Spleen (tissue), 11 donors: ENCODE measurements around the gene MRPS33. TPM values are rescaled to one million over a fixed set of nuclear protein-coding genes. Genes with fewer than 3 reads are reported as not detected.
"Not testable (repeated sequence)": the region's sequence is repeated elsewhere in the genome, so short reads cannot be mapped to it uniquely, and the experiment has no call there.

ENCODE experiments used
- DNase-seq: peaks from one replicate; pipeline ENCODE4 v3.0.0-alpha.2; 2020
- H3K27ac ChIP-seq, 8 donors: fragments of 200-600 bp; sonication (generic) in 7 of 8; 1 replicate in 4 of 8; 2 replicates in 4 of 8; pipeline versions ENCODE4 v1.5.0 to v1.8.0; 2016 to 2021; ENCODE audit warnings: inconsistent platforms in 4 of 8, mild to moderate bottlenecking in 4 of 8, moderate library complexity in 1 of 8
- H3K27me3 ChIP-seq, 7 donors: fragments of 200-600 bp; sonication (generic) in 6 of 7; replicated peaks in 1 of 7; 1 replicate in 4 of 7; 2 replicates in 3 of 7; pipeline versions ENCODE4 v1.5.0 to v1.8.0; 2016 to 2021; ENCODE audit warnings: inconsistent platforms in 3 of 7, mild to moderate bottlenecking in 1 of 7
- H3K36me3 ChIP-seq, 6 donors: fragments of 200-600 bp; sonication (generic) in 5 of 6; 1 replicate in 4 of 6; 2 replicates in 2 of 6; pipeline versions ENCODE4 v1.5.0 to v1.8.0; 2016 to 2021; ENCODE audit warnings: inconsistent platforms in 2 of 6
- H3K4me1 ChIP-seq, 6 donors: fragments of 200-600 bp; sonication (generic) in 5 of 6; 1 replicate in 3 of 6; 2 replicates in 3 of 6; pipeline versions ENCODE4 v1.5.0 to v1.8.0; 2016 to 2021; ENCODE audit warnings: inconsistent platforms in 3 of 6
- H3K4me3 ChIP-seq, 8 donors: fragments of 200-600 bp; sonication (generic) in 7 of 8; 1 replicate in 4 of 8; 2 replicates in 4 of 8; pipeline versions ENCODE4 v1.5.0 to v1.8.0; 2016 to 2021; ENCODE audit warnings: inconsistent platforms in 4 of 8, mild to moderate bottlenecking in 4 of 8, moderate library complexity in 2 of 8
- H3K9me3 ChIP-seq, 8 donors: fragments of 200-600 bp; sonication (generic) in 7 of 8; 1 replicate in 4 of 8; 2 replicates in 4 of 8; pipeline versions ENCODE4 v1.5.0 to v1.8.0; 2016 to 2021; ENCODE audit warnings: inconsistent platforms in 4 of 8
- CTCF ChIP-seq, 11 experiments: fragments of 200-600 bp in 7 of 11; fragments of 450-650 bp in 4 of 11; sonication (generic) in 4 of 11; IDR thresholded peaks in 8 of 11; conservative IDR thresholded peaks in 3 of 11; 1 replicate in 7 of 11; 2 replicates in 4 of 11; pipeline versions ENCODE4 v1.4.0 to v1.8.0; 2016 to 2021; ENCODE audit warnings: antibody characterized with exemption in 11 of 11, inconsistent platforms in 4 of 11, mild to moderate bottlenecking in 1 of 11
- POLR2A ChIP-seq, 3 donors: fragments of 450-650 bp; IDR thresholded peaks; one replicate each; pipeline ENCODE4 v1.5.1; 2017; ENCODE audit warnings: antibody characterized with exemption in 3 of 3, mild to moderate bottlenecking in 1 of 3
- POLR2AphosphoS5 ChIP-seq, 3 donors: sonication (generic); formaldehyde crosslinking; IDR thresholded peaks; one replicate each; pipeline ENCODE4 v1.5.1; 2017; ENCODE audit warnings: antibody characterized with exemption in 3 of 3
- WGBS, 5 donors: extraction: QIAGEN DNeasy Blood & Tissue Kit in 3 of 5; methylation state at CpG; one replicate each; pipeline versions ENCODE4 v1.1.5 to v1.1.7; 2013 to 2018; 5-methylcytosine and 5-hydroxymethylcytosine counted together
- intact Hi-C: fragments of 100-400 bp; cut with DNase I; formaldehyde crosslinking; loops from one replicate; pipeline ENCODE4 v1.15.0; 2023; ENCODE audit warnings: low total_unique reads
- polyA plus RNA-seq, 3 donors: library from polyadenylated mRNA; stranded (reverse); fragments of 200-250 nt; gene quantifications; one replicate each; pipeline ENCODE4 v1.2.1, GENCODE V29; 2013
- small RNA-seq, 4 donors: library from RNA; depleted of rRNA; stranded (forward); fragments of <200 nt; gene quantifications; one replicate each; pipeline ENCODE3, GENCODE V24; 2016
- total RNA-seq, 7 donors: library from RNA; depleted of rRNA in 3 of 7; stranded (reverse); fragments of >200 nt in 3 of 7; fragmentation: NEBNext Ultra II Directional in 4 of 7; extraction: Animal tissue kit (Norgen Biotek cat#: 25700) in 4 of 7; gene quantifications; one replicate each; pipeline versions ENCODE4 v1.1.0 to v1.2.1, GENCODE V29; 2016 to 2021
- donor health status: healthy with polysubstance abuse.
- donor health status: DM: no; HTN: no; CAD: no; lungs with moderate emphysema.
- donor health status: DM: no; HTN: no; CAD: no.
- donor health status: Bipolar disorder and iron deficiency.
- donor health status: healthy.
- donor health status: DM: no; HTN: no; CAD: no.
- donor health status: DM: yes; HTN: yes; CAD: no.

MRPS33 gene
- total and polyA plus RNA-seq, 10 donors: 5.9 to 71.4 (median 27.7) TPM

DNA sequence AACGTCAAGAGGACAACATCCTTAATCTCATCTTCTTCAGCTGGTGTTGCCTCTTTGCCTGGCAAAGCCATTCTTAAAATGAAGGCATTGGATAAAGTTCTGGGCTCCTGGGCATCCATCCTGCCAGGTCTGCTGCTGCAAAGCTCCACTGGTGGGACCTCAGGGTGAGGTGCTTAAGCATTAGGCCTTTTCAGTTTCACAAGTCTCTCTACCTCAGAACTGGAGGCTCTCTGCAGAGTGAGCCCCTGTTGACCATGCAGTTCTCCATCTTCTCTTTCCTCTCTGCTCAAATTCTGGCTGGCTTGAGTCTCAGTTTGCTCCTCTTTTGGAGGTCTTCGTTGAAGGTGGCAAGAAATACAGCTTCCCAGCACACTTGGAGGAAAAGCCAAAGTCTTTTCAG lies 47.3 kb downstream of the MRPS33 start:
- intact Hi-C loops: no loop called here
- no peak for TF ChIP-seq POLR2AphosphoS5 (IDR thresholded peaks at IDR 0.05)
- no peak for TF ChIP-seq POLR2A (IDR thresholded peaks at IDR 0.05)
- TF ChIP-seq CTCF (IDR thresholded peaks at IDR 0.05 in 8 of 11, conservative IDR thresholded peaks at IDR 0.05 in 3 of 11): no peak
- WGBS, 5 donors: 65 to 75% (median 72%) methylated on average over 2 of the region's 2 CpGs
- H3K27me3 ChIP-seq: no peaks in the 10 kb centered on the region
- no peak overlapping the region for H3K4me3 ChIP-seq
- H3K9me3 ChIP-seq: no peaks in the 10 kb centered on the region
- H3K27ac ChIP-seq: no peak overlapping the region
- no peaks in the 10 kb centered on the region for H3K4me1 ChIP-seq
- DNase-seq: no peak
- H3K36me3 ChIP-seq: no peaks in the 10 kb centered on the region

DNA sequence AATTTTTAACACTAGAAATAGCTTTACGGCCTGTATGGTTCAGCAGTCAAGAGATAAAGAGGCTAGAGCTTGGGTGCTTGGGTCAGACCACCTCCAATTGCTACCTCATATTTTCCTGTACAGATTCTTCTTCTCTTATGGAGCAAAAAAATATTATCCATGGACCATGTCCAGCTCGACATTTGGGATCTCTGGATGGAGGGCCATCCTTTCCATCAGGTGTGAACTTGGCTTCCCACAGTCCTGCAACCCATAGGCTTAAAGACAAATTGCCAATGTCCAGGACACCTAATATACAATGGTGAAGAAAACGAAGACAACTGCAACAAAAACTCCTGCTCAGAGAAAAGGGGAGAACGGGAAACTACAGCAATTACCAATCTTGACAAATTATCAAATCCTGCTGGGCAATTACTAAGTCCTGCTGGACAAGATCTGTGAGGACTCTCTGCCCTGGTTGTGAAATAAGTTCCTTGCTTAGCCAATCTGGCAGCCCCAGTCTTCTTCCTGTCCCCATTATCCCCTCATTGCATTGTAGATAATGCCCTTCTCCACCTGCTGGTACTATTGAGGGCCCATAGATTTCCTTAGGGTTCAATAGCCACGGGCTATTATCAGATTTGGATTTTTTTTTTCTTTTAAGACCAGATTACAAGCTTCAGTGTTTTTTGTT lies 48.1 kb downstream of the MRPS33 start:
- Histone ChIP-seq H3K4me3 (no peak overlapping the region), H3K27ac (no peak overlapping the region), H3K27me3 (no peaks in the 10 kb centered on the region), H3K36me3 (no peaks in the 10 kb centered on the region), H3K9me3 (no peaks in the 10 kb centered on the region), H3K4me1 (no peaks in the 10 kb centered on the region)
- DNase-seq: no peak
- intact Hi-C loops: no loop called here
- WGBS, 5 donors: 55 to 71% (median 64%) methylated on average over 5 of the region's 5 CpGs
- TF ChIP-seq POLR2A (IDR thresholded peaks at IDR 0.05): no peak
- TF ChIP-seq CTCF (IDR thresholded peaks at IDR 0.05 in 8 of 11, conservative IDR thresholded peaks at IDR 0.05 in 3 of 11): no peak
- TF ChIP-seq POLR2AphosphoS5 (IDR thresholded peaks at IDR 0.05): no peak

DNA sequence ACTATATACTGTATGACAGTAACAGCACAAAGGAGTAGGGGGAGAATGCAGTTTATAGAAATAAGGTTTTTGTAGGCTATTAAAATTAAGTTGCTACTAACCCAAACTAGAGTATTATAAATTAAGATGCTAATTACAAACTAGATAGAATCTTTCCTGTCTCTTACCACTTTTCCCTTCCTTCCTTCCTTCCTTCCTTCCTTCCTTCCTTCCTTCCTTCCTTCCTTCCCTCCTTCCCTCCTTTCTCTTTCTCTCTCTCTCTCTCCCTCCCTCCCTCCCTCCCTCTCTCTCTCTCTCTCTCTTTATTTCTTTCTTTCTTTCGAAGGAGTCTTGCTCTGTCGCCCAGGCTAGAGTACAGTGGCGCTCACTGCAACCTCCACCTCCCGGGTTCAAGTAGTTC lies 53.6 kb downstream of the MRPS33 start:
- DNase-seq: no peak
- Histone ChIP-seq H3K27ac (no peak overlapping the region), H3K9me3 (peaks cover 0 to 30% (median 10%) of the 10 kb centered on the region in 8 donors), H3K4me1 (no peaks in the 10 kb centered on the region), H3K36me3 (no peaks in the 10 kb centered on the region), H3K27me3 (no peaks in the 10 kb centered on the region), H3K4me3 (no peak overlapping the region)
- WGBS, 5 donors: 91 to 98% (median 96%) methylated on average over 2 to 4 of the region's 4 CpGs
- no peak for TF ChIP-seq CTCF (IDR thresholded peaks at IDR 0.05 in 8 of 11, conservative IDR thresholded peaks at IDR 0.05 in 3 of 11)
- TF ChIP-seq POLR2A (IDR thresholded peaks at IDR 0.05): no peak
- TF ChIP-seq POLR2AphosphoS5 (IDR thresholded peaks at IDR 0.05): no peak
- intact Hi-C loops: no loop called here

DNA sequence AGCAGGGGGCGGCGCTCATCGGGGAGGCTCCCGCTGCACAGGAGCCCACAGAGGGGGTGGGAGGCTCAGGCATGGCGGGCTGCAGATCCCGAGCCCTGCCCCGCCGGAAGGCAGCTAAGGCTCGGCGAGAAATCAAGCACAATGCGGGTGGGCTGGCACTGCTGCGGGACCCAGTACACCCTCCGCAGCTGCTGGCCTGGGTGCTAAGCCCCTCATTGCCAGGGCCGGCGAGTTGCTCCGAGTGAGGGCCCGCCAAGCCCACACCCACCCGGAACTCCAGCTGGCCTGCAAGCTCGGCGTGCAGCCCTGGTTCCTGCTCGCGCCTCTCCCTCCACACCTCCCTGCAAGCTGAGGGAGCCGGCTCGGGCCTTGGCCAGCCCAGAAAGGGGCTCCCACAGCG lies 57.8 kb downstream of the MRPS33 start:
- WGBS, 5 donors: 92 to 96% (median 95%) methylated on average over 17 to 25 of the region's 25 CpGs

More for the DNA sequence above, 57.8 kb downstream of the MRPS33 start:
- DNase-seq, H3K36me3 ChIP-seq, H3K27me3 ChIP-seq, H3K27ac ChIP-seq, H3K4me3 ChIP-seq, intact Hi-C loops, H3K4me1 ChIP-seq: not testable (repeated sequence)
- H3K9me3 ChIP-seq: peaks cover 0 to 30% (median 10%) of the 10 kb centered on the region in 8 donors

Small RNAs within 50 kb of the gene (small RNA-seq; reads per million reads assigned to genes)
- 0 reads per million in 4 donors for gene RNU4-74P

Other genes with a start within 250 kb of the MRPS33 start
- 10 to 100 TPM; 44.4 to 82.7 (median 55.1) TPM for gene BRAF, start 90.0 kb downstream of the MRPS33 start, total RNA-seq
- 1 to 10 TPM; 4.3 to 6.4 (median 4.7) TPM for gene BRAF, start 90.0 kb downstream of the MRPS33 start, polyA plus RNA-seq
- 1 to 10 TPM in 5 of 7 donors, under 1 TPM in 2; 0.51 to 5.5 (median 1.7) TPM for gene TMEM178B, start 59.1 kb upstream of the MRPS33 start, total RNA-seq
- gene TMEM178B, start 59.1 kb upstream of the MRPS33 start, polyA plus RNA-seq: under 1 TPM; 0.35 to 0.55 (median 0.37) TPM